H1 (cell line): Measurements from ENCODE around the gene GALNT18. TPM values are rescaled to one million over a fixed set of nuclear protein-coding genes. Genes with fewer than 3 reads are reported as not detected.

Experiments
- SP1 ChIP-seq: IDR thresholded peaks from 2 replicates; pipeline ENCODE4 v1.6.1; 2011; ENCODE audit warnings: low read depth, low read length
- polyA plus RNA-seq, 7 experiments: library from polyadenylated mRNA; depleted of rRNA in 3 of 7; stranded (reverse) in 5 of 7; unstranded in 2 of 7; fragments of >200 nt in 5 of 7; fragments of 200-250 nt in 2 of 7; gene quantifications; 1 replicate in 5 of 7; 2 replicates in 1 of 7; 4 replicates in 1 of 7; pipeline versions ENCODE4 v1.2.1 to v1.2.3, GENCODE V29; 2011 to 2013; ENCODE audit warnings: missing spikeins in 2 of 7, mixed read lengths in 2 of 7
- total RNA-seq: library from RNA; stranded (reverse); fragmentation: NEBNext Ultra II Directional; extraction: Animal tissue kit (Norgen Biotek cat#: 25700); gene quantifications from 2 replicates; pipeline ENCODE4 v1.2.1, GENCODE V29; 2021

GALNT18 gene
- total and polyA plus RNA-seq, 2 of the 8 experiments (the other 6 are each of a cell fraction or from before 2014, with no cell fraction given), result 6.0 to 9.4 TPM

DNA sequence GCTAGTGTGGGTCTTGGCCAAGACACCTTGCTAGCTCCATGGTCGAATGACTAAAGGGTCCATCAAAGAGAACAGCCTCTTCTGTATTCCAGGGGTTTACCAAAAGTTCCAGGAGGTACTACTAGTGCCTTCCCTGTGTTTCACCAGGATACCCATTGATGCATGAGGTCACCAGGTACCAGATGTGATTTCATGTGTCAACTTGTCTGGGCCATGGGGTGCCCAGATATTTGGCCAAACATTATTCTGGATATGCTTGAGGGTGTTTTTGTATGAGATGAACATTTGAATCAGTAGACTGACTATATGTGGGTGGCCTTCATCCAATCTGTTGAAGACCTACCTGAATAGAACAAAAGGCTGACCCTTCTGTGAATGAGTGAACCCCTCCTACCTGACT, 92.8 kb downstream of the GALNT18 start (continued):
- no peak for TF ChIP-seq SP1
